ENCODE measurements around the gene CRYZ.

- TF ChIP-seq EZH2 (IDR thresholded peaks at IDR 0.05; ENCODE audit: low read length) = no peak
- TF ChIP-seq, protein P1, sequence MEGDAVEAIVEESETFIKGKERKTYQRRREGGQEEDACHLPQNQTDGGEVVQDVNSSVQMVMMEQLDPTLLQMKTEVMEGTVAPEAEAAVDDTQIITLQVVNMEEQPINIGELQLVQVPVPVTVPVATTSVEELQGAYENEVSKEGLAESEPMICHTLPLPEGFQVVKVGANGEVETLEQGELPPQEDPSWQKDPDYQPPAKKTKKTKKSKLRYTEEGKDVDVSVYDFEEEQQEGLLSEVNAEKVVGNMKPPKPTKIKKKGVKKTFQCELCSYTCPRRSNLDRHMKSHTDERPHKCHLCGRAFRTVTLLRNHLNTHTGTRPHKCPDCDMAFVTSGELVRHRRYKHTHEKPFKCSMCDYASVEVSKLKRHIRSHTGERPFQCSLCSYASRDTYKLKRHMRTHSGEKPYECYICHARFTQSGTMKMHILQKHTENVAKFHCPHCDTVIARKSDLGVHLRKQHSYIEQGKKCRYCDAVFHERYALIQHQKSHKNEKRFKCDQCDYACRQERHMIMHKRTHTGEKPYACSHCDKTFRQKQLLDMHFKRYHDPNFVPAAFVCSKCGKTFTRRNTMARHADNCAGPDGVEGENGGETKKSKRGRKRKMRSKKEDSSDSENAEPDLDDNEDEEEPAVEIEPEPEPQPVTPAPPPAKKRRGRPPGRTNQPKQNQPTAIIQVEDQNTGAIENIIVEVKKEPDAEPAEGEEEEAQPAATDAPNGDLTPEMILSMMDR (optimal IDR thresholded peaks at IDR 0.05 in 1 of 3, IDR thresholded peaks at IDR 0.05 in 1 of 3, conservative IDR thresholded peaks at IDR 0.05 in 1 of 3; ENCODE audit: extremely low read depth in 1 of 3, insufficient read depth in 2 of 3, low read length in 3 of 3) = no peak
Measured at GRCh38 chr1:74673351-74674111, 59.3 kb downstream of the CRYZ start, which contains the start of gene ERICH3.

Data from keratinocyte (primary cell).